ENCODE measurements around the gene P2RY13.

Gene P2RY13

GRCh38 chr3:151318991-151319390, 10.4 kb downstream of the P2RY13 start:
- H3K9ac ChIP-seq (ENCODE audit: low read depth, low read length) = no peak overlapping the region
- no peaks in the 10 kb centered on the region for H3K9me3 ChIP-seq (ENCODE audit: control insufficient read depth, insufficient read depth, low read length)
- H3K27me3 ChIP-seq (ENCODE audit: control insufficient read depth, insufficient read depth, low read length) = no peaks in the 10 kb centered on the region
- no peak overlapping the region for H3K4me3 ChIP-seq (ENCODE audit: low read depth, low read length)
- H3K4me1 ChIP-seq (ENCODE audit: control insufficient read depth, insufficient read depth, low read length) = peaks cover 23% of the 10 kb centered on the region
- no peaks in the 10 kb centered on the region for H3K36me3 ChIP-seq (ENCODE audit: control insufficient read depth, insufficient read depth, low read length)

- Histone ChIP-seq H3K9ac (ENCODE audit: low read depth, low read length) (no peak overlapping the region), H3K27me3 (ENCODE audit: control insufficient read depth, insufficient read depth, low read length) (no peaks in the 10 kb centered on the region), H3K9me3 (ENCODE audit: control insufficient read depth, insufficient read depth, low read length) (no peaks in the 10 kb centered on the region), H3K4me1 (ENCODE audit: control insufficient read depth, insufficient read depth, low read length) (peaks cover 23% of the 10 kb centered on the region), H3K36me3 (ENCODE audit: control insufficient read depth, insufficient read depth, low read length) (no peaks in the 10 kb centered on the region), H3K4me3 (ENCODE audit: low read depth, low read length) (no peak overlapping the region)
Observed at GRCh38 chr3:151318313-151318712, 11.0 kb downstream of the P2RY13 start.

GRCh38 chr3:151316267-151316991, 12.9 kb downstream of the P2RY13 start, which contains the start of gene GPR87:
Gene GPR87 (minus strand): TSS chr3:151316820. CDS start chr3:151300100, 16,720 bp downstream.
- peaks cover 28% of the 10 kb centered on the region for H3K4me1 ChIP-seq (ENCODE audit: control insufficient read depth, insufficient read depth, low read length)
- H3K27me3 ChIP-seq (ENCODE audit: control insufficient read depth, insufficient read depth, low read length) = no peaks in the 10 kb centered on the region
- no peaks in the 10 kb centered on the region for H3K9me3 ChIP-seq (ENCODE audit: control insufficient read depth, insufficient read depth, low read length)
- no peak within 1 kb of the TSS for H3K4me3 ChIP-seq (ENCODE audit: low read depth, low read length)
- H3K9ac ChIP-seq (ENCODE audit: low read depth, low read length) = no peak within 1 kb of the TSS
- no peaks in the 10 kb centered on the region for H3K36me3 ChIP-seq (ENCODE audit: control insufficient read depth, insufficient read depth, low read length)

- Histone ChIP-seq H3K9me3 (ENCODE audit: control insufficient read depth, insufficient read depth, low read length) (no peaks in the 10 kb centered on the region), H3K4me1 (ENCODE audit: control insufficient read depth, insufficient read depth, low read length) (peaks cover 28% of the 10 kb centered on the region), H3K36me3 (ENCODE audit: control insufficient read depth, insufficient read depth, low read length) (no peaks in the 10 kb centered on the region), H3K4me3 (ENCODE audit: low read depth, low read length) (no peak overlapping the region), H3K27me3 (ENCODE audit: control insufficient read depth, insufficient read depth, low read length) (no peaks in the 10 kb centered on the region), H3K9ac (ENCODE audit: low read depth, low read length) (no peak overlapping the region)
Observed at GRCh38 chr3:151315846-151316245, 13.5 kb downstream of the P2RY13 start.

- no peaks in the 10 kb centered on the region for H3K9me3 ChIP-seq (ENCODE audit: control insufficient read depth, insufficient read depth, low read length)
- peaks cover 28% of the 10 kb centered on the region for H3K4me1 ChIP-seq (ENCODE audit: control insufficient read depth, insufficient read depth, low read length)
- no peak overlapping the region for H3K9ac ChIP-seq (ENCODE audit: low read depth, low read length)
- H3K27me3 ChIP-seq (ENCODE audit: control insufficient read depth, insufficient read depth, low read length) = no peaks in the 10 kb centered on the region
- no peaks in the 10 kb centered on the region for H3K36me3 ChIP-seq (ENCODE audit: control insufficient read depth, insufficient read depth, low read length)
- no peak overlapping the region for H3K4me3 ChIP-seq (ENCODE audit: low read depth, low read length)
Observed at GRCh38 chr3:151315136-151315535, 14.2 kb downstream of the P2RY13 start.

GRCh38 chr3:151314593-151314992, 14.8 kb downstream of the P2RY13 start:
- Histone ChIP-seq H3K9ac (ENCODE audit: low read depth, low read length) (no peak overlapping the region), H3K9me3 (ENCODE audit: control insufficient read depth, insufficient read depth, low read length) (no peaks in the 10 kb centered on the region), H3K36me3 (ENCODE audit: control insufficient read depth, insufficient read depth, low read length) (no peaks in the 10 kb centered on the region), H3K27me3 (ENCODE audit: control insufficient read depth, insufficient read depth, low read length) (no peaks in the 10 kb centered on the region), H3K4me3 (ENCODE audit: low read depth, low read length) (no peak overlapping the region), H3K4me1 (ENCODE audit: control insufficient read depth, insufficient read depth, low read length) (peaks cover 28% of the 10 kb centered on the region)

DNA sequence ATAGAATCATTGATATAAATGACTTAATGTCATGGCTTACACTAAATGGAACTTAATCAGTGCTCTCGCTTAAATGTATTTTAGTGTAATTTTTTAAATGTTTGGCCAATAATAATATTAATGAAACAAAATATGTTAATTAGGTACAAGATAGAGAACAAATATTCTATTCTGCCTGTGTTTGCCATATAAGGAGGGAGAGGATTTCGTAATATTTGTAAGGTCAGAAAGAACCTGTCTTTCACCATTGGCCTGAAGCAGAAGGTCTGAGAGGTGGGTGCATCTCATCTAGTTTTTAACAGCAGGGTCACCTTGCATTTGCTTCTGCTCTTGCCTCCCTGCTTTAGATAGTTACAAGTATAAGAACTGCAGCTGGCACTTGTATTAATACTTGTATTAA, 15.2 kb downstream of the P2RY13 start:
- no peak overlapping the region for H3K4me3 ChIP-seq (ENCODE audit: low read depth, low read length)

GRCh38 chr3:151312972-151313371, 16.4 kb downstream of the P2RY13 start:
- no peaks in the 10 kb centered on the region for H3K27me3 ChIP-seq (ENCODE audit: control insufficient read depth, insufficient read depth, low read length)
- no peaks in the 10 kb centered on the region for H3K9me3 ChIP-seq (ENCODE audit: control insufficient read depth, insufficient read depth, low read length)
- peaks cover 19% of the 10 kb centered on the region for H3K4me1 ChIP-seq (ENCODE audit: control insufficient read depth, insufficient read depth, low read length)
- no peaks in the 10 kb centered on the region for H3K36me3 ChIP-seq (ENCODE audit: control insufficient read depth, insufficient read depth, low read length)
- no peak overlapping the region for H3K4me3 ChIP-seq (ENCODE audit: low read depth, low read length)
- no peak overlapping the region for H3K9ac ChIP-seq (ENCODE audit: low read depth, low read length)

More for the DNA sequence above, 15.2 kb downstream of the P2RY13 start:
- Histone ChIP-seq H3K36me3 (ENCODE audit: control insufficient read depth, insufficient read depth, low read length) (no peaks in the 10 kb centered on the region), H3K9ac (ENCODE audit: low read depth, low read length) (no peak overlapping the region), H3K27me3 (ENCODE audit: control insufficient read depth, insufficient read depth, low read length) (no peaks in the 10 kb centered on the region), H3K4me1 (ENCODE audit: control insufficient read depth, insufficient read depth, low read length) (peaks cover 28% of the 10 kb centered on the region), H3K9me3 (ENCODE audit: control insufficient read depth, insufficient read depth, low read length) (no peaks in the 10 kb centered on the region)

DNA sequence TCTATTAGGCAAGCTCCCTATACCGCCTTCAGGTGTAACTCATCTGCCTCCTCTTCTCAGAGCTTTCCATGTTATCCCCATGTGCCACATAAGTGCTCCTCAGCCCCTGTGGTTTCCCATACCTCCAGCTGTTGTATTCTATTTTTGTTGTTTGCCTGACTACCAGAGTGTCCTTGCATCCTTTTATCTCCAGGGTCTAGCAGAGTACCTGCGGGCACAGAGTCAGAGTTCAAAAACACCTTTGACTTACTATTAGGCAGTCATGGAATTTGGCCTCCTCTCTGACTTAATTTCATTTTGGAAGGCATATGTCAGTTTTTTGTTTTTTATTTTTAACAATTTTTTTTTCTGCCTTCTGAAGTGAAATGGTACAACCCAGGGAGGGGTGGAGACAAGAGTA, 19.8 kb downstream of the P2RY13 start:
- no peak overlapping the region for H3K9ac ChIP-seq (ENCODE audit: low read depth, low read length)
- H3K27me3 ChIP-seq (ENCODE audit: control insufficient read depth, insufficient read depth, low read length) = no peaks in the 10 kb centered on the region
- H3K4me3 ChIP-seq (ENCODE audit: low read depth, low read length) = no peak overlapping the region
- H3K36me3 ChIP-seq (ENCODE audit: control insufficient read depth, insufficient read depth, low read length) = no peaks in the 10 kb centered on the region
- peaks cover 30% of the 10 kb centered on the region for H3K4me1 ChIP-seq (ENCODE audit: control insufficient read depth, insufficient read depth, low read length)
- no peaks in the 10 kb centered on the region for H3K9me3 ChIP-seq (ENCODE audit: control insufficient read depth, insufficient read depth, low read length)

DNA sequence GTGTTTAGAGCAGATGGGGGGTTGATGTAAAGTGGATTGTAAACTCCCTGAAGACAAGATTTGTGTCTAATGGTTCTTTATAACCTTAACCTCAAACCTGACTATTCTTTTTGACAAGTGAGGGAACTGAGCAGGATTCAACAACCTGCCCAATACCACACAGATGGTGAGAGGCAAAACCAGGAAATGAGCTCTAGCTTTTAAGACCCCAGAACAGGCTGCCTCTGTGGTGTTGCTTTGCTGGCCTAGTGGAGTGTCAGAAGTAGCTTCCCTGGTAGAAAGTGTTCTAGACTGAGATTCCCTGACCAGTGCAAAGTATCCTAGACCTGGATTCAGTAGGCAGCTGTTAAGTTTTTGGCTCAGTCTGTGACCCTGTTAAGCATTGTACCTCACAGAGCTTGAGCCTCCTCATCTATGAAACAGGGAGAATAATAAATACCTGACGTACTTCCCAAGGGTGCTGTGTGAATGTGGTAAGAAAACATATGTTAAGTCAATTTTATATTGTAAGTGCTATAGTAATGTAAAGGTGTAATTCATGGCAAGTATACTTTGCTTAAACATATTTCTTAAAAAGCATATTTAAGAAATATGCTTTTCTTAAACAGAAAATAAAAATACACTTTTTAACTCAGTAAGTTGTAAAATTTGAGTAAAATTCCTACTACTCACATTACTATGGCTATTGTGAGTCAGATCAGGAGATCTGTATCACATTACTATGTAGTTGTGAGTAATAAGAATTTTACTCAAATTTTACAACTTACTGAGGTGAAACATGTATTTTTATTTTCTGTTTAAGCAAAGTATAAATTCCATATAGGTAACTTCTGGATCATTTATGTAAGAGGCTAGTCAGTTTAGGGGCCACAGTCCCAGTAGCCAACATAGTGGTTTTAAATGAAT, 21.5 kb downstream of the P2RY13 start:
- H3K9me3 ChIP-seq (ENCODE audit: control insufficient read depth, insufficient read depth, low read length) = no peaks in the 10 kb centered on the region
- H3K36me3 ChIP-seq (ENCODE audit: control insufficient read depth, insufficient read depth, low read length) = no peaks in the 10 kb centered on the region
- no peaks in the 10 kb centered on the region for H3K27me3 ChIP-seq (ENCODE audit: control insufficient read depth, insufficient read depth, low read length)
- no peak overlapping the region for H3K4me3 ChIP-seq (ENCODE audit: low read depth, low read length)
- H3K9ac ChIP-seq (ENCODE audit: low read depth, low read length) = no peak overlapping the region
- H3K4me1 ChIP-seq (ENCODE audit: control insufficient read depth, insufficient read depth, low read length) = peaks cover 31% of the 10 kb centered on the region

DNA sequence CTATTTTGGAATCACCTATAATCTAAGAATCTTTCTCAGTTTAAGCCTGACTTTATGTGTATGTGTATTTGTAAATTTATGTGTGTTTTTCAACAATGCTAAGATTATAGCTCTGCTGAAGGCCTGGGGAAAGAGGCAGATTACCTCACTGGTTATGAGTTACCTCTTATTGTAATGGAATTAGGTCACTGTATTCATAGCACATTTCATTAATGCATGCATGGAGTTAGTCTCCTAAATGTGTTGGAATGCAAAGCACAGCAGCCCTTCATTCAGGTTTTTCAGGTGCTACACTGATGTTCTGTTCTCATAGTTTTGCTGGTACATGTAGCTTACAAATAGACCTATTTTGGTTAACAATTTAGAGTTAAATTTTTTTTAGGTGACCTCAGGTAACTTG, 22.2 kb downstream of the P2RY13 start:
- Histone ChIP-seq H3K9ac (ENCODE audit: low read depth, low read length) (no peak overlapping the region), H3K36me3 (ENCODE audit: control insufficient read depth, insufficient read depth, low read length) (no peaks in the 10 kb centered on the region), H3K4me1 (ENCODE audit: control insufficient read depth, insufficient read depth, low read length) (peaks cover 30% of the 10 kb centered on the region)

More for the DNA sequence above, 22.2 kb downstream of the P2RY13 start:
- Histone ChIP-seq H3K4me3 (ENCODE audit: low read depth, low read length) (no peak overlapping the region), H3K9me3 (ENCODE audit: control insufficient read depth, insufficient read depth, low read length) (no peaks in the 10 kb centered on the region), H3K27me3 (ENCODE audit: control insufficient read depth, insufficient read depth, low read length) (no peaks in the 10 kb centered on the region)

Data from iPS-15b (cell line).